GM12801 (cell line): ENCODE measurements around the gene ARHGEF7.

ENCODE experiments used
- CTCF ChIP-seq: IDR thresholded peaks from one replicate; pipeline ENCODE4 v1.5.1; 2011; ENCODE audit warnings: control low read depth; ENCODE audit not compliant: insufficient read length; ENCODE audit errors: extremely low read depth

Gene ARHGEF7

GRCh38 chr13:111122056-111122455 lies 6.9 kb downstream of the ARHGEF7 start:
- TF ChIP-seq CTCF = no peak

DNA sequence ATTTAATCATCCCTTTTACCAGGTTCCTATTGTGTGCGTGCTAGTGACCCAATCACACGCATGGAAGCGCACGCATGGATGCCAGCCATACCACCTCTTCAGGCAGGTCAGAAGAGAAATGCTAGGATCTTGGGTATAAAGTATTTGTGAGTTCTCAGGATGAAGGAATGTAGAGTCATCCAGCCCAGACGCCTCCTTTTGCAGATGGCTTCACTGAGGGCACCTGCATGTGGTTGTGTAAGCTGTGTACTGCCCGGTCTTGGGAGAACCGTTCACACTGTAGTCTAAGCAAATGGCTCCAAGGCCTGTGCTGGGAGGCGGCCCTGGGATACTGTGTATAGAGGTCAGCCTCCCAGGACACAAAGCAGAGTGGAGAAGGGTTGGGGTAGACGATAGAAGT lies 7.5 kb downstream of the ARHGEF7 start:
- no peak for TF ChIP-seq CTCF

- no peak for TF ChIP-seq CTCF
These were observed 8.1 kb downstream of the ARHGEF7 start for GRCh38 chr13:111123221-111123620.

DNA sequence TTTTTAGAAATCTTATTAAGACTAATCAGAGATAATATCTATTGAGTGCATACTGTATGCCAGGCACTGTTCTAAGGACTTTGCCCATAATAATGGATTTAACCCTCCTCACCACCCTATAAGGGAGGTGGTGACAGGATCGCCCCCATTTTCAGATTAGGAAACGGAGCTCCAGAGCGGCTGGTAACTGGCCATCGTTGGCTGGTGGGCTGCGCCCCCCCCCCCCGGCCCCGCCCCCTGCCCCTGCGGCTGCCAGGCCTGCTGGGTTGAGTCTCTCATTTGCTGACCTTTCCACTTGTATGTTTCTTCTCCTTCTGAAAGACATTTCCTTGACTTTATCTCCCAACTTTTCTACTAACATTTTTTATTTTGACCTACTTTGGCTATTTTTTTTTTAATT lies 8.5 kb downstream of the ARHGEF7 start:
- TF ChIP-seq CTCF = no peak

DNA sequence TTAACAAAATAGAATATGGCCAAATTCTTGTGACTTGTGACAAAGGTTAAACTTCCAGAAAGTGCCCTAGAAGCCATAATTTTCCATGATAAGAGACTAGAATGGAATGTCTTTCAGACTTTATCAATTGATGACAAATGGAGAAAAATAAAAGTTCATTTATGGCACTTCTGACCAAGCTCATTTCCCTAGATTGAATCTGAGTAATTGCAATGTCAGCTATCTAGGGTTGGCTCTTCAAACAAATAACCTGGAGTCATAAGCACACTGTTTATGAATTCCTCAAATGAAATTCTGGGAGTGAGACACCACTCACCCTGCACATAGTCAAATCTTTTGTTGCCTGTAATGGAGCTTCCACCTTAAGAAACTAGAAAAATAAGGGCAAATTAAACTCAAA lies 11.4 kb downstream of the ARHGEF7 start:
- no peak for TF ChIP-seq CTCF

- TF ChIP-seq CTCF = no peak
These were observed 14.5 kb downstream of the ARHGEF7 start for GRCh38 chr13:111129465-111130115.

DNA sequence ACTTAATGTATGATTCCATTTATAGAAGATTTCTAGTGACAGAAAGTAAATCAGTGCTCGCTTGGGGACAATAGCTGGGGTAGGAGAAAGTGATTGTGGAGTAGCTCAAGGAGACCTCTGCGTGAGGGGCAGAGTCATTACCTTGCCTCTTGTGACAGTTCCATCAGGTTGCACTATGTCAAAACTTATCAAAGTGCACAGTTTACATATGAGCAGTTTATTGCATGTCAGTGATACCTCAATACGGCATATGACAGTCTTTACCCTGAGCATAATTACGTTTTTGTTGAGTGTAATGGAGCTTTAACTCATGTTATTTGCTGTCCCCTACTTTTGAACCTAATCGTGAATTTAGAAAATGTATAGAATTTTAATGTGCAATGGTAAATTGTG lies 15.0 kb downstream of the ARHGEF7 start:
- TF ChIP-seq CTCF = no peak

DNA sequence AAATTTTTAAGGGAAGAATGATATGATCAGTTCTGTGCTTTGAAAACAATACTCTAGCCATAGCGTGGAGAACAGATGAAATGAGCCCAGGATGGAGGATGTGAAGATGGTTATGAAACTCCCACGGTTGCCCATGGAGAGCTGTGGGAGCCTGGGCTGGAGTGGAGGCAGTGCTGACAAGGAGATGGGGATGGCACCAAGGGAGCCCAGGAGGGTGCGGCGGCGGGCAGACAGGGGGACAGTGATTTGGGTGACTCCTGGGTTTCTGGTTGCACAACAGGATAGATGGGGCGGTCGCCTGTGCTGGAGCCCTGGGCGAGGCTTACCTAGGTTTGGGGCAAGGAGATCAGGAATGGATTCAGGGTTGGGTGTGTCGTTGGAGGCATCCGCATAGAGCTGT lies 15.9 kb downstream of the ARHGEF7 start:
- TF ChIP-seq CTCF = no peak
